Measurements from ENCODE around the gene IKZF1.

DNA sequence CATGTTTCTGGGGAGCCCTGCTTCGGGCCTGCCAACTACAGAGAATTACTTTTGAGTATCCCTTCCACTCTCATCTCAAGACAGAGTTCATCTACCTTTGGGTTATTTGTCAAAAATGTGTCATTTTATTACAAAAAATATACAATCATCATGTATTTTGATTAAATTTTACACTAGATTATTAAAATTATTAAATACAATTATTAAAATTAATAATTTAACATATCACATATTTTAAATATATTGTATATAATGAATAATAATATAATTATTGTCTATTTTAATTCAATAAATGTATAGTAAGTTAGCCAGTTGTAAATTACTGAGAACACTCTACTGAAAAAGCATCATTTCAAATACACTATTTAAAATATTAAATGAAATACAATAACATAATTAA, 94.7 kb downstream of the IKZF1 start:
- TF ChIP-seq, protein P1, sequence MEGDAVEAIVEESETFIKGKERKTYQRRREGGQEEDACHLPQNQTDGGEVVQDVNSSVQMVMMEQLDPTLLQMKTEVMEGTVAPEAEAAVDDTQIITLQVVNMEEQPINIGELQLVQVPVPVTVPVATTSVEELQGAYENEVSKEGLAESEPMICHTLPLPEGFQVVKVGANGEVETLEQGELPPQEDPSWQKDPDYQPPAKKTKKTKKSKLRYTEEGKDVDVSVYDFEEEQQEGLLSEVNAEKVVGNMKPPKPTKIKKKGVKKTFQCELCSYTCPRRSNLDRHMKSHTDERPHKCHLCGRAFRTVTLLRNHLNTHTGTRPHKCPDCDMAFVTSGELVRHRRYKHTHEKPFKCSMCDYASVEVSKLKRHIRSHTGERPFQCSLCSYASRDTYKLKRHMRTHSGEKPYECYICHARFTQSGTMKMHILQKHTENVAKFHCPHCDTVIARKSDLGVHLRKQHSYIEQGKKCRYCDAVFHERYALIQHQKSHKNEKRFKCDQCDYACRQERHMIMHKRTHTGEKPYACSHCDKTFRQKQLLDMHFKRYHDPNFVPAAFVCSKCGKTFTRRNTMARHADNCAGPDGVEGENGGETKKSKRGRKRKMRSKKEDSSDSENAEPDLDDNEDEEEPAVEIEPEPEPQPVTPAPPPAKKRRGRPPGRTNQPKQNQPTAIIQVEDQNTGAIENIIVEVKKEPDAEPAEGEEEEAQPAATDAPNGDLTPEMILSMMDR (IDR thresholded peaks at IDR 0.05 in 4 of 5, conservative IDR thresholded peaks at IDR 0.05 in 1 of 5): no peak
- no peak for TF ChIP-seq POLR2A (IDR thresholded peaks at IDR 0.05)
